Nephron progenitor cell (in vitro differentiated cells): Measurements from ENCODE around the gene TAS1R2.

Experiments
- DNase-seq: peaks from one replicate; pipeline ENCODE4 v3.0.0; 2021
- H3K27ac Mint-ChIP-seq: 2 replicates; pipeline ENCODE4 v1.8.0; 2021; ENCODE audit warnings: mild to moderate bottlenecking, moderate library complexity, mixed read lengths
- H3K27me3 Mint-ChIP-seq: 2 replicates; pipeline ENCODE4 v1.8.0; 2021; ENCODE audit warnings: mild to moderate bottlenecking, low read depth, mixed read lengths; ENCODE audit not compliant: poor library complexity
- H3K36me3 Mint-ChIP-seq: 2 replicates; pipeline ENCODE4 v1.8.0; 2021; ENCODE audit warnings: low read depth, mixed read lengths
- H3K4me1 Mint-ChIP-seq: 2 replicates; pipeline ENCODE4 v1.8.0; 2021; ENCODE audit warnings: mixed read lengths
- H3K4me3 Mint-ChIP-seq: 2 replicates; pipeline ENCODE4 v1.8.0; 2021; ENCODE audit warnings: mild to moderate bottlenecking, moderate library complexity, mixed read lengths
- H3K9me3 Mint-ChIP-seq: 2 replicates; pipeline ENCODE4 v1.8.0; 2021; ENCODE audit warnings: mild to moderate bottlenecking, moderate library complexity, mixed read lengths
- CTCF ChIP-seq: fragments of 200-600 bp; sonication (generic); IDR thresholded peaks from 2 replicates; pipeline ENCODE4 v1.5.0; 2021; ENCODE audit warnings: antibody characterized with exemption

The TAS1R2 gene

GRCh38 chr1:18861082-18861481, 1.6 kb upstream of the TAS1R2 start:
- no peaks in the 10 kb centered on the region for H3K9me3 Mint-ChIP-seq
- H3K36me3 Mint-ChIP-seq: no peaks in the 10 kb centered on the region
- no peak for TF ChIP-seq CTCF
- no peak overlapping the region for H3K4me3 Mint-ChIP-seq
- H3K27me3 Mint-ChIP-seq: peaks cover 15% of the 10 kb centered on the region
- no peak for DNase-seq
- no peaks in the 10 kb centered on the region for H3K4me1 Mint-ChIP-seq
- no peak overlapping the region for H3K27ac Mint-ChIP-seq

- Mint-ChIP-seq H3K9me3 (no peaks in the 10 kb centered on the region), H3K36me3 (no peaks in the 10 kb centered on the region), H3K27ac (no peak overlapping the region), H3K27me3 (peaks cover 22% of the 10 kb centered on the region), H3K4me1 (no peaks in the 10 kb centered on the region), H3K4me3 (no peak overlapping the region)
- DNase-seq: no peak
- TF ChIP-seq CTCF: no peak
These were observed 1.3 kb downstream of the TAS1R2 start for GRCh38 chr1:18858070-18858688.

- H3K4me3 Mint-ChIP-seq: no peak overlapping the region
- peaks cover 19% of the 10 kb centered on the region for H3K27me3 Mint-ChIP-seq
- no peaks in the 10 kb centered on the region for H3K4me1 Mint-ChIP-seq
- no peaks in the 10 kb centered on the region for H3K9me3 Mint-ChIP-seq
- TF ChIP-seq CTCF: no peak
- DNase-seq: no peak
- no peak overlapping the region for H3K27ac Mint-ChIP-seq
- H3K36me3 Mint-ChIP-seq: no peaks in the 10 kb centered on the region
These were observed 3.0 kb downstream of the TAS1R2 start for GRCh38 chr1:18856435-18856834.

- H3K36me3 Mint-ChIP-seq: no peaks in the 10 kb centered on the region
- no peak overlapping the region for H3K4me3 Mint-ChIP-seq
- DNase-seq: no peak
- no peak overlapping the region for H3K27ac Mint-ChIP-seq
- no peak for TF ChIP-seq CTCF
- no peaks in the 10 kb centered on the region for H3K9me3 Mint-ChIP-seq
- no peaks in the 10 kb centered on the region for H3K4me1 Mint-ChIP-seq
- H3K27me3 Mint-ChIP-seq: peaks cover 19% of the 10 kb centered on the region
These were observed 3.9 kb downstream of the TAS1R2 start for GRCh38 chr1:18855573-18855972.

GRCh38 chr1:18854331-18855025, 5.0 kb downstream of the TAS1R2 start:
- Mint-ChIP-seq H3K9me3 (no peaks in the 10 kb centered on the region), H3K27ac (no peak overlapping the region), H3K4me1 (no peaks in the 10 kb centered on the region), H3K4me3 (no peak overlapping the region), H3K27me3 (peaks cover 18% of the 10 kb centered on the region), H3K36me3 (no peaks in the 10 kb centered on the region)
- TF ChIP-seq CTCF: no peak
- no peak for DNase-seq

- Mint-ChIP-seq H3K9me3 (peaks cover 2% of the 10 kb centered on the region), H3K4me3 (no peak overlapping the region), H3K4me1 (no peaks in the 10 kb centered on the region), H3K27ac (no peak overlapping the region), H3K36me3 (no peaks in the 10 kb centered on the region), H3K27me3 (peaks cover 27% of the 10 kb centered on the region)
- no peak for DNase-seq
- no peak for TF ChIP-seq CTCF
These were observed 7.0 kb downstream of the TAS1R2 start for GRCh38 chr1:18852501-18852900.
